ENCODE results near the gene PPP1R3G.

- TF ChIP-seq CTCF (IDR thresholded peaks at IDR 0.05), result no peak
- TF ChIP-seq POLR2A (IDR thresholded peaks at IDR 0.05), result no peak
Observed at GRCh38 chr6:5061152-5061551, 24.0 kb upstream of the PPP1R3G start.

Measured in adrenal gland (tissue), 5 donors.